Prostate gland (tissue), 2 donors: ENCODE measurements around the gene SLIT1. TPM values are rescaled to one million over a fixed set of nuclear protein-coding genes. Genes with fewer than 3 reads are reported as not detected.
A peak's percentile ranks its signal among the peaks of the same experiment; 100 is the strongest.

Source experiments
- DNase-seq: peaks from one replicate; pipeline ENCODE4 v3.0.0-alpha.2; 2019; ENCODE audit warnings: low spot score
- H3K27ac ChIP-seq, 2 donors: fragments of 200-600 bp; sonication (generic); 2 replicates each; pipeline ENCODE4 v1.5.1; 2017 to 2019
- H3K27me3 ChIP-seq: fragments of 200-600 bp; sonication (generic); replicated peaks from 2 replicates; pipeline ENCODE4 v1.5.1; 2019; ENCODE audit not compliant: insufficient read depth
- H3K36me3 ChIP-seq, 2 donors: fragments of 200-600 bp; sonication (generic); 1 replicate in 1 of 2; 2 replicates in 1 of 2; pipeline versions ENCODE4 v1.5.1 to v1.8.1; 2017 to 2019
- H3K4me1 ChIP-seq: fragments of 200-600 bp; sonication (generic); replicated peaks from 2 replicates; pipeline ENCODE4 v1.5.1; 2019
- H3K4me3 ChIP-seq, 2 donors: fragments of 200-600 bp; sonication (generic); 2 replicates each; pipeline ENCODE4 v1.5.1; 2017 to 2019
- H3K9me3 ChIP-seq: fragments of 200-600 bp; sonication (generic); 2 replicates; pipeline ENCODE4 v1.5.1; 2017
- POLR2A ChIP-seq: fragments of 450-650 bp; IDR thresholded peaks from one replicate; pipeline ENCODE4 v1.6.1; 2016; ENCODE audit warnings: antibody characterized with exemption, mild to moderate bottlenecking
- POLR2AphosphoS5 ChIP-seq: sonication (generic); formaldehyde crosslinking; IDR thresholded peaks from one replicate; pipeline ENCODE4 v1.6.1; 2017; ENCODE audit warnings: antibody characterized with exemption
- WGBS: methylation state at CpG from one replicate; pipeline ENCODE4 v1.1.5; 2018; 5-methylcytosine and 5-hydroxymethylcytosine counted together
- intact Hi-C: fragments of 100-400 bp; cut with DNase I; formaldehyde crosslinking; loops from one replicate; pipeline ENCODE4 v1.14.2; 2022
- total RNA-seq, 2 donors: library from RNA; depleted of rRNA; stranded (reverse); fragments of >200 nt; gene quantifications; one replicate each; pipeline ENCODE4 v1.1.0, GENCODE V29; 2016
- TF ChIP-seq, protein P1 (sequence below), 4 experiments: fragments of 200-600 bp in 2 of 4; fragments of 450-650 bp in 2 of 4; sonication (generic) in 2 of 4; IDR thresholded peaks; 1 replicate in 3 of 4; 2 replicates in 1 of 4; pipeline ENCODE4 v1.5.1; 2016 to 2019; ENCODE audit warnings: antibody characterized with exemption in 4 of 4, mild to moderate bottlenecking in 2 of 4, moderate library complexity in 2 of 4

The SLIT1 gene
- total RNA-seq, 2 donors from 2014 or later: 0.59 to 0.91 TPM

DNA sequence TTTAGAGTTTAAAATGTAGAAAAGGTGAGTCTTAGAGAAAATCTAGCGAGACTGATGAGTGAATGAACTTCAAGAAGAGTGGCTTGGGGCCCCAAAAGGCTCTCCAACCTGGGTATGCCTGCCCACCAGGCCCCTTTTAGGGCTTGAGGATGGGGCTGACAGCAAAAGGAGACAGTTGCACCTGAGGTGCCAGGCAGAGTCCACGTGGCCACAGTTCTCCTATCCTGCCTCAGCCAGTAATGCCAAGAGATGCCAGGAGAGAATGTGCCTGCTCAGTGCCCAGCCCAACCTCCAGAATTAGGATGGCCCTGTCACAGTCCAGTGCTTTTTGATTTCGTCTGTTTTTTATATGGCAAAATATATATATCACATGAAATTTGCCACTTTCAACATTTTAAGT, 156.5 kb downstream of the SLIT1 start:
- no peaks in the 10 kb centered on the region for H3K27me3 ChIP-seq
- H3K27ac ChIP-seq: no peak overlapping the region
- TF ChIP-seq POLR2A (no peak), POLR2AphosphoS5 (no peak)
- TF ChIP-seq, protein P1, sequence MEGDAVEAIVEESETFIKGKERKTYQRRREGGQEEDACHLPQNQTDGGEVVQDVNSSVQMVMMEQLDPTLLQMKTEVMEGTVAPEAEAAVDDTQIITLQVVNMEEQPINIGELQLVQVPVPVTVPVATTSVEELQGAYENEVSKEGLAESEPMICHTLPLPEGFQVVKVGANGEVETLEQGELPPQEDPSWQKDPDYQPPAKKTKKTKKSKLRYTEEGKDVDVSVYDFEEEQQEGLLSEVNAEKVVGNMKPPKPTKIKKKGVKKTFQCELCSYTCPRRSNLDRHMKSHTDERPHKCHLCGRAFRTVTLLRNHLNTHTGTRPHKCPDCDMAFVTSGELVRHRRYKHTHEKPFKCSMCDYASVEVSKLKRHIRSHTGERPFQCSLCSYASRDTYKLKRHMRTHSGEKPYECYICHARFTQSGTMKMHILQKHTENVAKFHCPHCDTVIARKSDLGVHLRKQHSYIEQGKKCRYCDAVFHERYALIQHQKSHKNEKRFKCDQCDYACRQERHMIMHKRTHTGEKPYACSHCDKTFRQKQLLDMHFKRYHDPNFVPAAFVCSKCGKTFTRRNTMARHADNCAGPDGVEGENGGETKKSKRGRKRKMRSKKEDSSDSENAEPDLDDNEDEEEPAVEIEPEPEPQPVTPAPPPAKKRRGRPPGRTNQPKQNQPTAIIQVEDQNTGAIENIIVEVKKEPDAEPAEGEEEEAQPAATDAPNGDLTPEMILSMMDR (IDR thresholded peaks at IDR 0.05): no peak
- no peaks in the 10 kb centered on the region for H3K36me3 ChIP-seq
- DNase-seq: no peak
- intact Hi-C loops: loop anchor here (10.0 kb wide), 1 partner anchor 264 kb away; no protein-coding TSS in a partner anchor
- H3K4me3 ChIP-seq: no peak overlapping the region
- H3K9me3 ChIP-seq: no peaks in the 10 kb centered on the region
- WGBS: 78% methylated on average over 3 of the region's 3 CpGs
- no peaks in the 10 kb centered on the region for H3K4me1 ChIP-seq

DNA sequence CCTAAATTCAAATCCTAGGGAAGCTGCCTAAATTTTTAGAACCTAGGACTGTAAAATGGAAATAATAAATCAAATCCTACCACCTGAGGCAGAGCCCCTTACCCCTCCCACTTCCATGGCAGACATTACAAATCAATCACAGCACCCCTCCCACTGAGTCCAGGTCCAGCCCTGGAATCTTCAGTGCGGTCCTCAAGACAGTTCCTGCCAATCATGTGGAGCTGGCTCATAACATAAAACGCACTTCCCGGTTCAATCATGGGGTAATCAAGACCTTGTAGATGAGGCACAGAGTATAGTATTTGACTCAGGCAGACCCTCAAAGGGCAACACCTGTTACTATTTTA, 157.0 kb downstream of the SLIT1 start:
- TF ChIP-seq, protein P1 (IDR thresholded peaks at IDR 0.05): no peak
- TF ChIP-seq POLR2AphosphoS5 (no peak), POLR2A (no peak)

DNA sequence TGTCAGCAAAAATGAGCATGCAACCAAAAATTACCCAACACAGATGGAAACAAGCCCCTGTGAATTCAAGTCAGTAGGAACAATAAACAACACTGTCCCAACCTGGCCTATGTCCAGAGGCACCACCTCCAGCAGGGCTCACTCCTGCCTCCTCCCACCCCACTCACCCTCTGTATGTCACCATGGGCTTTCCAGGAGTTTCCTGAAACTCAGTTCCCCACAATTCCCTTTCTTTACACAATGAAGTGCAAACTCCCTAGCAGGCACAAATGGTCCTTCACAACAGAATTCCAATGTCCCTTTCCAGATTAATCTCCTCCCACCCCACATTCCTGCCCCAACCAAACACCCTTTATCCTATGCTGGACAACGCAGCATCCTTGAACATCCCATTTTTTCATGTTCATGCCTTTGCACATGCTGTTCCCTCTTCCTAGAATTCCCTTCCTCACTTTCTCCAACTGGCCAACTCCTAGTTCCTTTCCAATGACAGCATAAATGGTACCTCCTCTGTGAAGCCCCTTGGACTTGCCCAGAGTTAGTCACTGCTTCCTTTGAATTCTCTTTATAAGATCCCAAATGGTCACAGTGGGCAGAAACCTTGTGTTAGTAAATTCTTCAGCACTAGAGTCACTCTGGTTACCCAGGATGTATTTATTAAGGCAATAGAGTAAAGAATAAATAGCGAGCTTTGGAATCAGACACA, 157.5 kb downstream of the SLIT1 start:
- Histone ChIP-seq H3K4me1 (no peaks in the 10 kb centered on the region), H3K36me3 (no peaks in the 10 kb centered on the region), H3K4me3 (no peak overlapping the region), H3K27ac (no peak overlapping the region), H3K27me3 (no peaks in the 10 kb centered on the region), H3K9me3 (no peaks in the 10 kb centered on the region)
- 88% methylated on average over 2 of the region's 2 CpGs for WGBS
- DNase-seq: no peak
- intact Hi-C loops: loop anchor here (10.0 kb wide), 1 partner anchor 263 kb away; no protein-coding TSS in a partner anchor
- TF ChIP-seq, protein P1 (IDR thresholded peaks at IDR 0.05): no peak
- TF ChIP-seq POLR2AphosphoS5 (no peak), POLR2A (no peak)

More for the DNA sequence above, 157.0 kb downstream of the SLIT1 start:
- intact Hi-C loops: loop anchor here (10.0 kb wide), 1 partner anchor 264 kb away; no protein-coding TSS in a partner anchor
- Histone ChIP-seq H3K9me3 (no peaks in the 10 kb centered on the region), H3K27me3 (no peaks in the 10 kb centered on the region), H3K36me3 (no peaks in the 10 kb centered on the region), H3K4me3 (no peak overlapping the region), H3K4me1 (no peaks in the 10 kb centered on the region), H3K27ac (no peak overlapping the region)
- 85% methylated on average over 3 of the region's 3 CpGs for WGBS
- no peak for DNase-seq

DNA sequence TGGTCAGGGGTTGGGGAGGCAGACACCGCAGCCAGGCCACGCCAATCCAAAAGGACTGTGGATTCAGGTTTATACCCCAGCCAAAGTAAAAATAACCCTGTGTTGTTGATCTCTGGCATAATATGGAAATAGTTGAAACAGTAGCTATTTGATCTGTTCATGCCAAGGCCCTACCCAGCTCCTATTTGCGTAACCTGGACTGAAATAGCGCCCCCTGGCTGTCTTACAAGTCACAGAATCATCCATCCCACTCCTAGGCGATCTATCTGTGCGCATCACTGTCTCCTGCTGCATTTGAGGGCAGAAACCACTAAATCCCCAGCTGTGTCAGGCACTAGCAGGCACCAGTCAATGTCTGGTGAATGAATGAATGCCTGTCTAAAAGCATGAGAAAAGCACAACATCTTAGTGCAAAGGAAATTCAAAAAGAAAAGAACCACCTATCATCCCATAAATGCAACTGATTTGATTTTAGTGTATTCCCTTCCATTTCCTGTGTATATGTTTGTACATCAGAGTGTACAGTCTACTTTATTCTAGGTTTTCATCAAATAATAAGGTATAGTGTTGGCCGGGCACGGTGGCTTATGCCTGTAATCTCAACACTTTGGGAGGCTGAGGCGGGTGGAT, 160.0 kb downstream of the SLIT1 start:
- intact Hi-C loops: loop anchor here (2.0 to 10.0 kb wide), 2 partner anchors 193 to 261 kb away; partner anchors contain the start of gene LCOR
- no peaks in the 10 kb centered on the region for H3K36me3 ChIP-seq
- no peaks in the 10 kb centered on the region for H3K4me1 ChIP-seq
- peak; percentile 50 for DNase-seq
- WGBS: 73% methylated on average over 9 of the region's 9 CpGs
- TF ChIP-seq POLR2A: no peak
- TF ChIP-seq, protein P1 (IDR thresholded peaks at IDR 0.05): peak; percentile 16 to 59 (median 50)
- no peak overlapping the region for H3K27ac ChIP-seq
- H3K4me3 ChIP-seq: no peak overlapping the region
- no peaks in the 10 kb centered on the region for H3K9me3 ChIP-seq
- H3K27me3 ChIP-seq: no peaks in the 10 kb centered on the region
